Middle frontal gyrus (tissue), 1 donor: Measurements from ENCODE around the gene ZDHHC14.
"Not testable (repeated sequence)": the region's sequence is repeated elsewhere in the genome, so short reads cannot be mapped to it uniquely, and the experiment has no call there.

Source experiments
- DNase-seq: peaks from one replicate; pipeline ENCODE4 v3.0.0-alpha.2; 2015; ENCODE audit warnings: low spot score; ENCODE audit errors: extremely low spot score

ZDHHC14 gene

GRCh38 chr6:157405986-157406385, 25.0 kb downstream of the ZDHHC14 start:
- DNase-seq = no peak

GRCh38 chr6:157406661-157407060, 25.7 kb downstream of the ZDHHC14 start:
- DNase-seq = no peak

GRCh38 chr6:157407646-157408045, 26.7 kb downstream of the ZDHHC14 start:
- no peak for DNase-seq

- DNase-seq = not testable (repeated sequence)
These were observed 27.4 kb downstream of the ZDHHC14 start for GRCh38 chr6:157408427-157408826.

- DNase-seq = no peak
These were observed 29.1 kb downstream of the ZDHHC14 start for GRCh38 chr6:157410045-157410444.

- no peak for DNase-seq
These were observed 30.4 kb downstream of the ZDHHC14 start for GRCh38 chr6:157411368-157411767.

- peak; percentile 20 for DNase-seq
These were observed 31.8 kb downstream of the ZDHHC14 start for GRCh38 chr6:157412791-157413190.

- DNase-seq = no peak
These were observed 39.5 kb downstream of the ZDHHC14 start for GRCh38 chr6:157420497-157420896.

GRCh38 chr6:157424491-157425020, 43.6 kb downstream of the ZDHHC14 start:
- no peak for DNase-seq

- no peak for DNase-seq
These were observed 47.0 kb downstream of the ZDHHC14 start for GRCh38 chr6:157427969-157428368.

- DNase-seq = no peak
These were observed 47.6 kb downstream of the ZDHHC14 start for GRCh38 chr6:157428427-157429202.

GRCh38 chr6:157429248-157429647, 48.3 kb downstream of the ZDHHC14 start:
- no peak for DNase-seq

- no peak for DNase-seq
These were observed 49.8 kb downstream of the ZDHHC14 start for GRCh38 chr6:157430834-157431233.

GRCh38 chr6:157432231-157432891, 51.4 kb downstream of the ZDHHC14 start:
- no peak for DNase-seq

GRCh38 chr6:157432892-157433265, 51.9 kb downstream of the ZDHHC14 start:
- DNase-seq = no peak

GRCh38 chr6:157433678-157434081, 52.7 kb downstream of the ZDHHC14 start:
- DNase-seq = no peak

- no peak for DNase-seq
These were observed 53.5 kb downstream of the ZDHHC14 start for GRCh38 chr6:157434349-157435033.

- no peak for DNase-seq
These were observed 55.4 kb downstream of the ZDHHC14 start for GRCh38 chr6:157436219-157436943.

GRCh38 chr6:157436944-157437336, 56.0 kb downstream of the ZDHHC14 start:
- no peak for DNase-seq

- DNase-seq = no peak
These were observed 57.7 kb downstream of the ZDHHC14 start for GRCh38 chr6:157438611-157439111.

- no peak for DNase-seq
These were observed 59.2 kb downstream of the ZDHHC14 start for GRCh38 chr6:157440171-157440570.
